ENCODE measurements around the gene PRKCA.
"Not testable (repeated sequence)": the region's sequence is repeated elsewhere in the genome, so short reads cannot be mapped to it uniquely, and the experiment has no call there.

The PRKCA gene

DNA sequence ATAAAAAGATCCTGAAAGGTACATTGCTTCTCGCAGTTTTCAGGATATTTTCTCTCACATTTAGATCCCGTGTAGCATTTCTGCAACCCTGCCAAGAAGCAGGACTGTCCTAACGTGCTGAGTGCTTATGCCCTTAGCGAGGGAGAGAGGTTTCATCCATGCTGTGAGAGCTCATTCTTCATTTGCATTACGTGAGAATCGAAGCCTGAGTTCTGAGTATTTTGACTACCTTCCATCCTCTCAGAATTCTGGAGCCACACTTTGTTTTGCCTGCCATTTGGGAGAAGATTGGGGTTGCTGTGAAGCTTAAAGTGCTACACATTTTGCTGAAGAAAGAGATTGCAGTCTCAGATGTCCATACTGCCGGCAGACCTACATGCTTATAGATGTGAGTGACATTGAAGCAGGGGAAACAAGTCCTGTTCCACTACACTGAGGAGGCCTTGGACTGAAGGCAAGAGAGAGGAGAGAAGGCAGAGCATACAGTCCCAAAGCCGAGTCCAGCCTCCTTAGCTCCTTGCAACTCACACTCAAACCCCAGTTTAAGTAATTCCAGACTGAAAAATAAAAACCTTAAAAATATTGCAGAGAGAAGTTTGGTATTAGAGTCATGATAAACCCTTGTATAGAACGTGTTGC, 183.0 kb downstream of the PRKCA start:
- in situ Hi-C loops (cut with HindIII; ENCODE audit: low pct_ligation_motif_present, low pct_unique_long_range_greater_than_20kb, low sequenced_read_pairs): no loop called here
- DNase-seq: no peak

- no peak for DNase-seq
- in situ Hi-C loops (cut with HindIII; ENCODE audit: low pct_ligation_motif_present, low pct_unique_long_range_greater_than_20kb, low sequenced_read_pairs): no loop called here
Measured at GRCh38 chr17:66487121-66487520, 184.7 kb downstream of the PRKCA start.

GRCh38 chr17:66487981-66488468, 185.6 kb downstream of the PRKCA start:
- in situ Hi-C loops (cut with HindIII; ENCODE audit: low pct_ligation_motif_present, low pct_unique_long_range_greater_than_20kb, low sequenced_read_pairs): no loop called here
- DNase-seq: no peak

GRCh38 chr17:66488864-66489263, 186.5 kb downstream of the PRKCA start:
- in situ Hi-C loops (cut with HindIII; ENCODE audit: low pct_ligation_motif_present, low pct_unique_long_range_greater_than_20kb, low sequenced_read_pairs): no loop called here
- no peak for DNase-seq

- in situ Hi-C loops (cut with HindIII; ENCODE audit: low pct_ligation_motif_present, low pct_unique_long_range_greater_than_20kb, low sequenced_read_pairs); DNase-seq: not testable (repeated sequence)
Measured at GRCh38 chr17:66489576-66489975, 187.2 kb downstream of the PRKCA start.

GRCh38 chr17:66491213-66491612, 188.8 kb downstream of the PRKCA start:
- in situ Hi-C loops (cut with HindIII; ENCODE audit: low pct_ligation_motif_present, low pct_unique_long_range_greater_than_20kb, low sequenced_read_pairs): no loop called here
- DNase-seq: no peak

GRCh38 chr17:66491665-66492064, 189.3 kb downstream of the PRKCA start:
- in situ Hi-C loops (cut with HindIII; ENCODE audit: low pct_ligation_motif_present, low pct_unique_long_range_greater_than_20kb, low sequenced_read_pairs): no loop called here
- no peak for DNase-seq

DNA sequence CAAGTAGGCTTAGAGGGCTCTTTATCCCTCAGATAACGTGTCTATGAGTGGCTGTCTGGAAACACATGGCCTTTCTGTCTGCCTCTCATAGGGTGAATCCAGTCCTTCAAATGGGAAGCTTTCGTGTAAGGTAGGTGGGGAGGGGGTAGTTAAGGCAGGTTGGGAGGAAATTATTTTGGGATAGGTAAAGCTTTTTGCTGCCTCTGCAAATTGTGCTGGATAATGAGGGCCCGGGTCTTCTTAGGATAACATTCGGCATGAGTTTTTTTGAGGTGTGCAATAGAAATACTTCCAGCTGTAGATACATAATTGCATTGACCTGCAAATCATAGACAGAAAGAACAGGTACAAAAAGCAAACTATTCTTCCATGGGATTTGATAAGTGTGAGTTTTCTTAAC, 189.7 kb downstream of the PRKCA start:
- no peak for DNase-seq
- in situ Hi-C loops (cut with HindIII; ENCODE audit: low pct_ligation_motif_present, low pct_unique_long_range_greater_than_20kb, low sequenced_read_pairs): no loop called here

- in situ Hi-C loops (cut with HindIII; ENCODE audit: low pct_ligation_motif_present, low pct_unique_long_range_greater_than_20kb, low sequenced_read_pairs): no loop called here
- DNase-seq: no peak
Measured at GRCh38 chr17:66492561-66493005, 190.2 kb downstream of the PRKCA start.

DNA sequence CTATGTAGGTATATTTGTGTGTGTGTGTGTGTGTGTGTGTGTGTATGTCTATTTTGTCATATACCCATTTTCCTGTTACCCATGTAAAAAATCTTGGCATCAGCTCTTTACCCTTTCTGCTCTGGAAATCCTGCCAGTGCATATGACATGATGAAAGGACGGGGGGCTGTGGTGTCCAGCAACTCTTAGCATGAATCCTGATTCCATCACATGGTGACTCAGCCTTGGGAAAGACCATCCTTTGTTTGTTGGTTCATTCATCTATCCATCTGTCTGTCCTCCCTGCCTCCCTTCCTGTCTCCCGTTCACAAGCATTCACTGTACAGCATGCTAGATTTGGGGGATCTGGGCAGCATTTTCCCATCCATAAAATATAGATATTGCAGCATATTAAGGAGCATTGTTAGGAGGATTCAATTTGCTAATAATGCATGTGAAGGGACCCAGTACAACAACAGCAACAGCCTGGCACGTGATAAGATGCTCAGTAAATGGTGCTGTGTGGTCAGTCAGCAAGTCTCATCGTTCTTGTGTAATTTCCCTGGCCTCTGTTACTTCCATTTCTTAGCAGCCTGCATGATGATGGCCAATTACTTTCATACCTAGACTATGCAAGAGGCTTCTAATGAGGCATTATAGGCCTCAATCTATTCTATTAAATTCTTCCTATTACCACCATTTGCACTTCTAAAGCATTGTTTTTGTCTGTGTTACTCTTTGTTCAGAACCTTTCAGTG, 191.0 kb downstream of the PRKCA start:
- DNase-seq: no peak
- in situ Hi-C loops (cut with HindIII; ENCODE audit: low pct_ligation_motif_present, low pct_unique_long_range_greater_than_20kb, low sequenced_read_pairs): no loop called here

GRCh38 chr17:66494023-66494803, 191.8 kb downstream of the PRKCA start:
- DNase-seq: peak; percentile 81
- in situ Hi-C loops (cut with HindIII; ENCODE audit: low pct_ligation_motif_present, low pct_unique_long_range_greater_than_20kb, low sequenced_read_pairs): no loop called here

DNA sequence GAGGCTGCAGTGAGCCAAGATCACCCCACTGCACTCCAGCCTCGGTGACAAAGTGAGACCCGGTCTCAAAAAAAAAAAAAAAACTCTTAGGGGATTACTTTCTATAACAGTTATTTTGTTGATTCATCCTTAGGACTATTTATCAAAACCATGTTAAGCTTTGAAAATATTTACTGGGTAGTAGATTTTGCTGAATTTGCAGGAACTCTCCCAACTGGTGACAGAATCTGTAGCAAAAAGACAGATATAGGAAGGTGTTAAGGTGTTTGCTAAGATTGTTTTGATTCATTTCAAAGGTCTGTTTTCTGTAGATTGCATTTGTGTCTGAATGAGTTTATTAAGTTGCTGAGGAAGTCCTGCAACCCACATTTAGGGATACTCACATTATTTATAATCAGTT, 192.6 kb downstream of the PRKCA start:
- DNase-seq: no peak
- in situ Hi-C loops (cut with HindIII; ENCODE audit: low pct_ligation_motif_present, low pct_unique_long_range_greater_than_20kb, low sequenced_read_pairs): no loop called here

GRCh38 chr17:66496306-66496705, 193.9 kb downstream of the PRKCA start:
- no peak for DNase-seq
- in situ Hi-C loops (cut with HindIII; ENCODE audit: low pct_ligation_motif_present, low pct_unique_long_range_greater_than_20kb, low sequenced_read_pairs): no loop called here

DNA sequence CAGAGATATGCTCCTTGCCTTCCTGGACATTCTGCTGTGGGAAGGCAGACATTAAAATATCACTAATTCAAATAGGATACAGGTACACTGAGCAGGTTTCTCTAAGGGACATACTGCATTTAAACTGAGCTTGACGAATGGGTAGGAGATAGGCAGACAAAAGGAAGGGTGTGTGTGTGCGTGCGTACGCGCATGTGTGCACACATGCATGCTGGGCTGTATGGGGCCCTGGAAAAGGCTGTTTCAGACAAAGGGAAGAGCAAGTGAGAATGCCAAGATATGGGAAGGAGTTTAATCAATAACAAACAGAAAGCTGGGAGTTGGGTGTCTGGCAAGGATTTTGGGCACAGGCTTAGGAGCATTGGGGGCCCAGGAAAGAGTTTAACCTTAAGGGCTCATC, 196.2 kb downstream of the PRKCA start:
- DNase-seq: no peak
- in situ Hi-C loops (cut with HindIII; ENCODE audit: low pct_ligation_motif_present, low pct_unique_long_range_greater_than_20kb, low sequenced_read_pairs): no loop called here

DNA sequence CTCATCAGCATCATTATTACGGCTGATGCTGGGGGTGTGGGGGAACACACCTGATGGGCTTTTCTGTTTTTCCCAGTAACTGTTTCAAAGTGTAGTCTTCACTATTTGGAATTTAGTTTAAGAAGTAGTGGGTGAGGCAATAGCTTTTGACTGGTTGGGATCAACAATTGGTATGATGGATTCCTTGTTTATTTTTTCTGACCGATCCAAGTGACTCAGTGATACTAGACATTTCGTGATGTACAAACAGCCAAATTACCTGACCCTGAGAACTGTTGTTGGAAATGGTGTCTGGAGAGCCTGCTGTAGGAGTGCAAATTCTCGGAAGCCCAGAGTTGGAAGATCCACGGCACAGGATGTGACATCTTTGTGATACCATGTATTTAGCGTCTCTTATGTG, 204.2 kb downstream of the PRKCA start:
- in situ Hi-C loops (cut with HindIII; ENCODE audit: low pct_ligation_motif_present, low pct_unique_long_range_greater_than_20kb, low sequenced_read_pairs): no loop called here
- no peak for DNase-seq

- in situ Hi-C loops (cut with HindIII; ENCODE audit: low pct_ligation_motif_present, low pct_unique_long_range_greater_than_20kb, low sequenced_read_pairs): no loop called here
- DNase-seq: peak; percentile 75
Measured at GRCh38 chr17:66507103-66507923, 204.9 kb downstream of the PRKCA start.

GRCh38 chr17:66507982-66508760, 205.8 kb downstream of the PRKCA start:
- no peak for DNase-seq
- in situ Hi-C loops (cut with HindIII; ENCODE audit: low pct_ligation_motif_present, low pct_unique_long_range_greater_than_20kb, low sequenced_read_pairs): no loop called here

Data from ACHN (cell line).